Measurements from ENCODE around the gene ZC3H4.

Gene ZC3H4

DNA sequence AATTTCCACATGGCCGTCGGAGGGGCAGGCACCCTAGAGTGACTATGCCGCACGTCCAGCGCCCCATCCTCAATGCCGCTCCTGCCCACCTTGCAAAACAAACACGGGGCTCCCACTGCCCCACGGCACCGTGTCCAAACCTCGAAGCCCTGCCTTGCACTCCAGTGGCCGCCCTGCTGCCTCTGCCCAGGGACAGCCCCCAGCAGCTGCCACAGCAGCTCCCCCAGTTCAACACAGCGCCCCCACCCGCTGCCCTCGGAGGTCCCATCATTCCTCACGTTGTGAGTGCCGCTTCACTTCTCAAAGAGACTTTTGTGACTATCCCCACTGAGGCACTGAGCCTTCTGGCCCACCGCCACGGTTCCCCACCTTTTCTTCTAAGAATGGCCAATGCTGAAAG, 42.8 kb downstream of the ZC3H4 start:
- H3K27ac ChIP-seq (ENCODE audit: low read depth, low read length, poor library complexity, severe bottlenecking): no peak overlapping the region
- no peaks in the 10 kb centered on the region for H3K79me2 ChIP-seq (ENCODE audit: insufficient read depth, low read length)
- H3K9ac ChIP-seq (ENCODE audit: low read length): no peak overlapping the region
- H3K4me1 ChIP-seq (ENCODE audit: insufficient read depth, low read length, severe bottlenecking): no peaks in the 10 kb centered on the region
- H3K4me3 ChIP-seq (ENCODE audit: low read depth, low read length, poor library complexity, severe bottlenecking): no peak overlapping the region
- no peaks in the 10 kb centered on the region for H3K9me2 ChIP-seq (ENCODE audit: low read depth, low read length)
- no peaks in the 10 kb centered on the region for H3K9me3 ChIP-seq (ENCODE audit: low read length)
- no peaks in the 10 kb centered on the region for H3F3A ChIP-seq (ENCODE audit: insufficient read depth, low read length)
- peaks cover 96% of the 10 kb centered on the region for H3K36me3 ChIP-seq (ENCODE audit: insufficient read depth, low read length)
- H3K4me2 ChIP-seq (ENCODE audit: low read length): no peak overlapping the region
- no peaks in the 10 kb centered on the region for H3K27me3 ChIP-seq (ENCODE audit: insufficient read depth, low read length)
- no peaks in the 10 kb centered on the region for H4K20me1 ChIP-seq (ENCODE audit: insufficient read depth, low read length)
- no peak overlapping the region for H2AFZ ChIP-seq (ENCODE audit: low read length)
- TF ChIP-seq CTCF (IDR thresholded peaks at IDR 0.05; ENCODE audit: low read length) (no peak), EZH2 (IDR thresholded peaks at IDR 0.05; ENCODE audit: borderline replicate concordance, low read length) (no peak)

- no peak overlapping the region for H3K27ac ChIP-seq (ENCODE audit: low read depth, low read length, poor library complexity, severe bottlenecking)
- no peaks in the 10 kb centered on the region for H3K9me2 ChIP-seq (ENCODE audit: low read depth, low read length)
- H3K4me2 ChIP-seq (ENCODE audit: low read length): no peak overlapping the region
- no peaks in the 10 kb centered on the region for H3K79me2 ChIP-seq (ENCODE audit: insufficient read depth, low read length)
- TF ChIP-seq EZH2 (IDR thresholded peaks at IDR 0.05; ENCODE audit: borderline replicate concordance, low read length): no peak
- TF ChIP-seq CTCF (IDR thresholded peaks at IDR 0.05; ENCODE audit: low read length): no peak
- no peak overlapping the region for H2AFZ ChIP-seq (ENCODE audit: low read length)
- no peaks in the 10 kb centered on the region for H3K9me3 ChIP-seq (ENCODE audit: low read length)
- H3K4me1 ChIP-seq (ENCODE audit: insufficient read depth, low read length, severe bottlenecking): no peaks in the 10 kb centered on the region
- H3K36me3 ChIP-seq (ENCODE audit: insufficient read depth, low read length): peaks cover 96% of the 10 kb centered on the region
- H4K20me1 ChIP-seq (ENCODE audit: insufficient read depth, low read length): no peaks in the 10 kb centered on the region
- H3K9ac ChIP-seq (ENCODE audit: low read length): no peak overlapping the region
- no peak overlapping the region for H3K4me3 ChIP-seq (ENCODE audit: low read depth, low read length, poor library complexity, severe bottlenecking)
- no peaks in the 10 kb centered on the region for H3K27me3 ChIP-seq (ENCODE audit: insufficient read depth, low read length)
- no peaks in the 10 kb centered on the region for H3F3A ChIP-seq (ENCODE audit: insufficient read depth, low read length)
Observed at GRCh38 chr19:47069795-47070194, 43.8 kb downstream of the ZC3H4 start.

GRCh38 chr19:47068876-47069406, 44.6 kb downstream of the ZC3H4 start:
- Histone ChIP-seq H3K36me3 (ENCODE audit: insufficient read depth, low read length) (peaks cover 90% of the 10 kb centered on the region), H4K20me1 (ENCODE audit: insufficient read depth, low read length) (no peaks in the 10 kb centered on the region), H3K4me2 (ENCODE audit: low read length) (no peak overlapping the region), H3K79me2 (ENCODE audit: insufficient read depth, low read length) (no peaks in the 10 kb centered on the region), H3K27me3 (ENCODE audit: insufficient read depth, low read length) (no peaks in the 10 kb centered on the region), H2AFZ (ENCODE audit: low read length) (no peak overlapping the region), H3K9me2 (ENCODE audit: low read depth, low read length) (no peaks in the 10 kb centered on the region), H3F3A (ENCODE audit: insufficient read depth, low read length) (no peaks in the 10 kb centered on the region), H3K27ac (ENCODE audit: low read depth, low read length, poor library complexity, severe bottlenecking) (no peak overlapping the region), H3K4me3 (ENCODE audit: low read depth, low read length, poor library complexity, severe bottlenecking) (no peak overlapping the region), H3K9me3 (ENCODE audit: low read length) (no peaks in the 10 kb centered on the region), H3K4me1 (ENCODE audit: insufficient read depth, low read length, severe bottlenecking) (no peaks in the 10 kb centered on the region), H3K9ac (ENCODE audit: low read length) (no peak overlapping the region)
- TF ChIP-seq CTCF (IDR thresholded peaks at IDR 0.05; ENCODE audit: low read length): no peak
- no peak for TF ChIP-seq EZH2 (IDR thresholded peaks at IDR 0.05; ENCODE audit: borderline replicate concordance, low read length)
